Stomach (tissue), 9 donors: ENCODE measurements around the gene QTRT2. TPM values are rescaled to one million over a fixed set of nuclear protein-coding genes. Genes with fewer than 3 reads are reported as not detected.

Experiments
- DNase-seq, 2 donors: peaks; one replicate each; pipeline versions ENCODE4 v3.0.0 to v3.0.0-alpha.2; 2013 to 2019
- H3K27ac ChIP-seq, 5 donors: fragments of 200-600 bp in 4 of 5; sonication (generic) in 4 of 5; one replicate each; pipeline ENCODE4 v1.5.1; 2013 to 2019; ENCODE audit warnings: mild to moderate bottlenecking in 1 of 5, moderate library complexity in 1 of 5
- H3K27me3 ChIP-seq, 3 donors: fragments of 200-600 bp; sonication (generic); one replicate each; pipeline ENCODE4 v1.5.1; 2017 to 2019; ENCODE audit warnings: mixed run types in 1 of 3
- H3K36me3 ChIP-seq, 4 donors: fragments of 200-600 bp; sonication (generic); 1 replicate in 3 of 4; 2 replicates in 1 of 4; pipeline ENCODE4 v1.5.1; 2016 to 2019
- H3K4me1 ChIP-seq, 4 donors: fragments of 200-600 bp; sonication (generic); one replicate each; pipeline ENCODE4 v1.5.1; 2016 to 2019
- H3K4me3 ChIP-seq, 4 donors: fragments of 200-600 bp; sonication (generic) in 3 of 4; one replicate each; pipeline ENCODE4 v1.5.1; 2016 to 2019; ENCODE audit warnings: mild to moderate bottlenecking in 1 of 4
- H3K9me3 ChIP-seq, 4 donors: fragments of 200-600 bp; sonication (generic); one replicate each; pipeline ENCODE4 v1.5.1; 2016 to 2019
- EP300 ChIP-seq: sonication (generic); formaldehyde crosslinking; IDR thresholded peaks from one replicate; pipeline ENCODE4 v1.6.1; 2017; ENCODE audit warnings: antibody characterized with exemption
- POLR2A ChIP-seq, 4 donors: fragments of 450-650 bp; IDR thresholded peaks; one replicate each; pipeline ENCODE4 v1.6.1; 2016; ENCODE audit warnings: antibody characterized with exemption in 4 of 4, control low read depth in 2 of 4, mild to moderate bottlenecking in 1 of 4, moderate library complexity in 1 of 4
- POLR2AphosphoS5 ChIP-seq, 3 donors: sonication (generic); formaldehyde crosslinking; IDR thresholded peaks; one replicate each; pipeline ENCODE4 v1.6.1; 2016; ENCODE audit warnings: antibody characterized with exemption in 3 of 3
- WGBS, 5 donors: extraction: QIAGEN DNeasy Blood & Tissue Kit in 3 of 5; methylation state at CpG; one replicate each; pipeline versions ENCODE4 v1.1.5 to v1.1.7; 2013 to 2018; 5-methylcytosine and 5-hydroxymethylcytosine counted together
- intact Hi-C: fragments of 100-400 bp; cut with DNase I; formaldehyde crosslinking; loops from one replicate; pipeline ENCODE4 v1.15.1; 2023; ENCODE audit warnings: low total_unique reads
- polyA plus RNA-seq, 3 donors: library from polyadenylated mRNA; stranded (reverse); fragments of 200-250 nt; gene quantifications; one replicate each; pipeline ENCODE4 v1.2.3, GENCODE V29; 2013
- total RNA-seq, 5 donors: library from RNA; depleted of rRNA; stranded (reverse); fragments of >200 nt; gene quantifications; one replicate each; pipeline versions ENCODE4 v1.1.0 to v1.2.3, GENCODE V29; 2014 to 2016
- TF ChIP-seq, protein P1 (sequence below), 7 experiments: fragments of 450-650 bp in 4 of 7; fragments of 200-600 bp in 3 of 7; sonication (generic) in 3 of 7; IDR thresholded peaks; one replicate each; pipeline ENCODE4 v1.5.1; 2016 to 2019; ENCODE audit warnings: antibody characterized with exemption in 7 of 7, control low read depth in 2 of 7, mild to moderate bottlenecking in 1 of 7
- donor health status: healthy with polysubstance abuse.
- donor health status: Bipolar disorder and iron deficiency.
- donor health status: healthy.

QTRT2 gene
- total and polyA plus RNA-seq, 8 donors, result 4.8 to 61.3 (median 19.7) TPM

DNA sequence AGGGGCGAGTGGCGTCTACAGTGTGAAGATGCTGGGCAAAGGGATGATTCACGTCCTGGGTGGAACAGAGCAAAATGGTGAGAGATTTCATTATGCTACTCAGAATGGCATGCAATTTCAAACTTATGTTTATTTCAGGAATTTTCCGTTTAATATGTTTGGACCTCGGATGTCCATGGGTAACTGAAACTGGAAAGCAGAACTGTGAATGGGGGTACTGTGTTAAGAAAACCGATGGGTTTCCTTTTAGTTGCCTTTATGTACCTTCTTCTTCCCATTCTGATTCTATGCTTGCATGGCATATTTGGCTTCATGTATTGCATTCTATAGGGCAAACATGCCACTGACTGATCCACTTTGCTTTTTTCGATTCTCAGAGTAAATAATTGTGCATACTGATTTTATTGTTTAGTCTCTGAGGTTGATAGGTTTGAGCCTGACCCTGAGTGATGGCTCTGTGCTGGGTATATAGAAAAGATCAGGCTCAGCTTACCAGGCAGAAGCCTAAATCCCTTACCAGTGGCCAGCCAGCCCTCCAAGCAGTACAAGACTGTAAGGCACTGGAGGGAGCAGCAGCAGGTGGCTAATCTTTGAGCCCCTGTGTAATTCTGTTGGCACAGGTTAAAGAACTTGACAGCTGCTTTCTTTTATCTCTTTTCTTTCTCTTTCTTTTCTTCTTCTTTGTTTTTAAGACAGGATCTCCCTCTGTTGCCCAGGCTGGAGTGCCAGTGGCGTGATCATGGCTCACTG lies 4.5 kb downstream of the QTRT2 start:
- Histone ChIP-seq H3K27me3 (no peaks in the 10 kb centered on the region), H3K4me3 (no peak overlapping the region), H3K9me3 (no peaks in the 10 kb centered on the region), H3K4me1 (peaks cover 0 to 40% (median 26%) of the 10 kb centered on the region in 4 donors), H3K36me3 (peaks cover 0 to 12% (median 11%) of the 10 kb centered on the region in 4 donors), H3K27ac (no peak overlapping the region)
- DNase-seq, result no peak
- TF ChIP-seq POLR2A (IDR thresholded peaks at IDR 0.05), result no peak
- TF ChIP-seq POLR2AphosphoS5 (IDR thresholded peaks at IDR 0.05), result no peak
- TF ChIP-seq EP300, result no peak
- WGBS, 5 donors, result 89 to 93% (median 92%) methylated on average over 8 of the region's 8 CpGs
- intact Hi-C loops, result no loop called here

DNA sequence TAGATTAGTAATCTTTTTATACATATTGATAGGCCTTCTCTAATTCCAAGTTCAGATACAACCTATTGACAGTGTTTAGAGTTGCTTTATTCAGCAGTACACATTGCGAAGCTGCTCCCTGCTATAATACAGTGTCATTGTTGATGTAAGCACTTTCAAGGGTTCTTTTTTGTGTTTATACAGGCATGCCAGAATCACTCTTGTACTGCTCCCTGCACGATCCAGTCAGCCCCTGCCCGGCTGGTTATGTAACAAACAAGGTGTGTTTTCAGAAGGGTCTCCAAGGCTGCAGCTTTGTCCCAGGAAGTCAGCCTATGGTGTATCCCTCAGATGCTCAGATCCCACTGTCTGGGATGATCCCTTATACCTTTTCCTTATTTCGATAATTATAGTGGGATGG lies 11.3 kb downstream of the QTRT2 start:
- TF ChIP-seq EP300 (no peak), POLR2A (IDR thresholded peaks at IDR 0.05) (no peak), POLR2AphosphoS5 (IDR thresholded peaks at IDR 0.05) (no peak)
- TF ChIP-seq, protein P1, sequence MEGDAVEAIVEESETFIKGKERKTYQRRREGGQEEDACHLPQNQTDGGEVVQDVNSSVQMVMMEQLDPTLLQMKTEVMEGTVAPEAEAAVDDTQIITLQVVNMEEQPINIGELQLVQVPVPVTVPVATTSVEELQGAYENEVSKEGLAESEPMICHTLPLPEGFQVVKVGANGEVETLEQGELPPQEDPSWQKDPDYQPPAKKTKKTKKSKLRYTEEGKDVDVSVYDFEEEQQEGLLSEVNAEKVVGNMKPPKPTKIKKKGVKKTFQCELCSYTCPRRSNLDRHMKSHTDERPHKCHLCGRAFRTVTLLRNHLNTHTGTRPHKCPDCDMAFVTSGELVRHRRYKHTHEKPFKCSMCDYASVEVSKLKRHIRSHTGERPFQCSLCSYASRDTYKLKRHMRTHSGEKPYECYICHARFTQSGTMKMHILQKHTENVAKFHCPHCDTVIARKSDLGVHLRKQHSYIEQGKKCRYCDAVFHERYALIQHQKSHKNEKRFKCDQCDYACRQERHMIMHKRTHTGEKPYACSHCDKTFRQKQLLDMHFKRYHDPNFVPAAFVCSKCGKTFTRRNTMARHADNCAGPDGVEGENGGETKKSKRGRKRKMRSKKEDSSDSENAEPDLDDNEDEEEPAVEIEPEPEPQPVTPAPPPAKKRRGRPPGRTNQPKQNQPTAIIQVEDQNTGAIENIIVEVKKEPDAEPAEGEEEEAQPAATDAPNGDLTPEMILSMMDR (IDR thresholded peaks at IDR 0.05), result no peak
- H3K4me3 ChIP-seq, result no peak overlapping the region
- H3K36me3 ChIP-seq, result peaks cover 26 to 75% (median 71%) of the 10 kb centered on the region in 4 donors
- no peaks in the 10 kb centered on the region for H3K27me3 ChIP-seq
- DNase-seq, result no peak
- peaks cover 0 to 10% (median 4%) of the 10 kb centered on the region in 4 donors for H3K4me1 ChIP-seq
- WGBS, 5 donors, result 87 to 95% (median 91%) methylated on average over 4 of the region's 4 CpGs
- intact Hi-C loops, result no loop called here
- H3K9me3 ChIP-seq, result no peaks in the 10 kb centered on the region
- no peak overlapping the region for H3K27ac ChIP-seq

DNA sequence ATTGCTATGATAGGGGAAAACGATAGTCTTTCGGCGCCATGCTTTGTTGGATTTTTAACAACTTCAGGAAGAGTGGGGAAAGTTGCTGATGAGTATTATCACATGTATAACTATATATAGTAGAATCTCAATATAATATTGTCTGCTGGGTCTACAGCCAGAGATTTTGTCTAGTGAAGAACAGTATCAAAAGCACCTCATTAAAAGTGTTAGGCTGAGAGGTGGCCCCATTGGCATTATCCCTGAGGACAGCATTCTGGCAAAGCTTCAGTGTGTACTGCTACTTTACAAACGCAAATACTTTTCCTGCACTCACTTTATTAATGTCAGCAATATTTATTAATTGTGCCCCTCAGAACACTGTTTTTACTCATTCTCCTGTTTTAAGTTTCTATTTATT lies 11.8 kb downstream of the QTRT2 start:
- Histone ChIP-seq H3K27ac (no peak overlapping the region), H3K4me1 (peaks cover 0 to 9% (median 4%) of the 10 kb centered on the region in 4 donors), H3K9me3 (no peaks in the 10 kb centered on the region), H3K36me3 (peaks cover 29 to 80% (median 76%) of the 10 kb centered on the region in 4 donors), H3K4me3 (no peak overlapping the region), H3K27me3 (no peaks in the 10 kb centered on the region)
- no peak for DNase-seq
- 91 to 98% (median 97%) methylated on average over 4 of the region's 4 CpGs for WGBS, 5 donors
- intact Hi-C loops, result no loop called here
- TF ChIP-seq POLR2A (IDR thresholded peaks at IDR 0.05), result no peak
- TF ChIP-seq, protein P1 (IDR thresholded peaks at IDR 0.05), result no peak
- no peak for TF ChIP-seq POLR2AphosphoS5 (IDR thresholded peaks at IDR 0.05)
- TF ChIP-seq EP300, result no peak

DNA sequence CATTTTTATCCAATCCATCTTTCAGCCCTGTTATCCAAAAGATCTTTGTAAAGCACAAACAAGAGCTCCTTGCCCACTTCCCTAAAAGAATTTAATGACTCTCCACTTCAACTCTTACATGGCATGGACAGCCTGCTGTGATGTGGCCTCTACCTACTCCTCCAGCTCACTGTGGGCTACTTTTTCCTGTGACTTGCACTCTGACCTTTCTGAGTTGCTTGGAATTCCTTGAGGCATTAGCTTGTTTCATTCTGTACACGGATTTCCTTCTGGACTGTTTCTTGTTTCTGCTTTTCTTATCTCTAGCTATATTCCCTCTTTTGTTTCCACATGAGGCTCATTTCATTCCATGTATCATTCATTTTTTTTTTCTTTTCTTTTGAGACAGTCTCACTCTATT lies 15.2 kb downstream of the QTRT2 start:
- no peaks in the 10 kb centered on the region for H3K9me3 ChIP-seq
- TF ChIP-seq POLR2A (IDR thresholded peaks at IDR 0.05) (no peak), POLR2AphosphoS5 (IDR thresholded peaks at IDR 0.05) (no peak), EP300 (no peak)
- TF ChIP-seq, protein P1 (IDR thresholded peaks at IDR 0.05), result no peak
- 30 to 54% (median 48%) methylated on average over 1 of the region's 1 CpG for WGBS, 5 donors
- no peaks in the 10 kb centered on the region for H3K4me1 ChIP-seq
- H3K4me3 ChIP-seq, result no peak overlapping the region
- intact Hi-C loops, result no loop called here
- H3K27me3 ChIP-seq, result no peaks in the 10 kb centered on the region
- peaks cover 46 to 96% (median 92%) of the 10 kb centered on the region in 4 donors for H3K36me3 ChIP-seq
- no peak overlapping the region for H3K27ac ChIP-seq
- no peak for DNase-seq

DNA sequence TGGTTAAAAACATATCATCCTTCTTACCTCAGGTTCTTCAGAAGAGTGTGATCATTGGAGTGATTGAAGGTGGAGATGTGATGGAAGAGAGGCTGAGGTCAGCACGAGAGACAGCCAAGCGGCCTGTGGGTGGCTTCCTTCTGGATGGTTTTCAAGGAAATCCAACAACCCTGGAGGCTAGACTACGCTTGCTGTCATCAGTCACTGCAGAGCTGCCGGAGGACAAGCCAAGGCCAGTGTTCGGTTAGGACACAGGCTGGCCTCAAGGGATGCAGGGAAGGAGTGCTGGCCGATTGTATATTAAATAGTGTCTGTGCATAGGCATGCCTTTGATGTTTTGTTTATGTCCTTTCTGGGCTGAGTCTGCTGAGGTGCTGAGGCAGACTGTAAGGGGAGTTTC lies 20.2 kb downstream of the QTRT2 start:
- H3K36me3 ChIP-seq, result peaks cover 38 to 100% (median 100%) of the 10 kb centered on the region in 4 donors

More for the DNA sequence above, 20.2 kb downstream of the QTRT2 start:
- TF ChIP-seq, protein P1 (IDR thresholded peaks at IDR 0.05), result no peak
- TF ChIP-seq EP300 (no peak), POLR2A (IDR thresholded peaks at IDR 0.05) (no peak), POLR2AphosphoS5 (IDR thresholded peaks at IDR 0.05) (no peak)
- 87 to 98% (median 95%) methylated on average over 6 of the region's 6 CpGs for WGBS, 5 donors
- no peaks in the 10 kb centered on the region for H3K4me1 ChIP-seq
- H3K9me3 ChIP-seq, result no peaks in the 10 kb centered on the region
- DNase-seq, result no peak
- no peaks in the 10 kb centered on the region for H3K27me3 ChIP-seq
- intact Hi-C loops, result no loop called here
- no peak overlapping the region for H3K4me3 ChIP-seq
- no peak overlapping the region for H3K27ac ChIP-seq
